Posterior vena cava (tissue), 2 donors: Measurements from ENCODE around the gene RASA4B. TPM values are rescaled to one million over a fixed set of nuclear protein-coding genes. Genes with fewer than 3 reads are reported as not detected.

Experiments
- DNase-seq: peaks from one replicate; pipeline ENCODE4 v3.0.0-alpha.2; 2020; ENCODE audit warnings: low spot score
- intact Hi-C, 2 donors: fragments of 100-400 bp; cut with DNase I; formaldehyde crosslinking; loops; one replicate each; pipeline versions ENCODE4 v1.14.1 to v1.14.2; 2022 to 2023
- microRNA-seq, 2 donors: library from miRNA; unstranded; fragments of <30 nt; microRNA quantifications; one replicate each; pipeline ENCODE4 v1.2.0, GENCODE V29; 2020 to 2021; ENCODE audit warnings: borderline microRNAs expressed in 2 of 2
- total RNA-seq, 2 donors: library from RNA; stranded (reverse); fragmentation: NEBNext Ultra II Directional; extraction: Animal tissue kit (Norgen Biotek cat#: 25700); gene quantifications; one replicate each; pipeline ENCODE4 v1.2.1, GENCODE V29; 2021
- donor health status: DM: yes; HTN: yes; CAD: no.
- donor health status: DM: yes; HTN: yes; CAD: no.

The RASA4B gene
- total RNA-seq, 2 donors from 2014 or later, result 12.1 to 17.6 TPM

DNA sequence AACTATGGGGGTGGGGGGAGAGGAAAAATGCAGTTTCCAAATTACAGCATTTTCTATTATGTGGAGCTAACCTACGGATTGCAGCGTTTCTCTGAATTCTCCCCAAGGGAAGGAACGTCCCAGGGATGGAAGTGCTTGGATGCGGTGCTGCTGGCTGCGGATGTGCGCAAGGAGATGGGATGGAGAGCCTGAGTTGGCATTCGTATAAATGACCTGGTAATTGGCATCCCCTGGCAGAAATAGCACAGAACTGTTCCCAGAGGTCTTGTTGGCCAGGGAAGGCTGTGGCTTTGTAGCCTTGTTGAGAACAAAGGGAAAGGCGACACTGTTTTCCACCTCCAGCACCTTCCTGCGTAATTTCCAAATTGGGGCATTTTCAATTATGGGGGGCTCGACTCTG, 81.5 kb downstream of the RASA4B start:
- no peak for DNase-seq
- intact Hi-C loops, result no loop called here

DNA sequence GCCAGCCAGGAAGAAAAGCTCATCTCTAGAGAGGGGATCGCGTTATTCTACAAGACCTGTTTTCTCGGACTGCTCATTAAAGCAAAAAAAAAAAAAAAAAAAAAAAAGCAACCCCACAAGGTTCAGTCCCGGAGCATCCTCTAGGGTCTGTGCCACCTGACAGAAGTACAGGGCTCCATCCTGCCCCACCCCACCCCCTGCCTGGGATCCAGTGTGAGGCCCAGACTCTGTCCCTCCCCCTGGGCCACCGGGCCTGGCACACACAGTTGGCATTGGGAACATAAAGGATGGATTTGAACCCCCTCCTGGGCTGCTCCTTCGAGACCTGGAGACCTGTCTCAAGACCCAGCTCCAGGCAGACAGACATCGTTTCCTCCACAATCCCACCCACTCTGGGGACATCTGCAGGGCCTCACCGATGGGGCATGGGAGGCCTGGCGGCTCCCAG, 83.5 kb downstream of the RASA4B start:
- no peak for DNase-seq
- intact Hi-C loops, result no loop called here

DNA sequence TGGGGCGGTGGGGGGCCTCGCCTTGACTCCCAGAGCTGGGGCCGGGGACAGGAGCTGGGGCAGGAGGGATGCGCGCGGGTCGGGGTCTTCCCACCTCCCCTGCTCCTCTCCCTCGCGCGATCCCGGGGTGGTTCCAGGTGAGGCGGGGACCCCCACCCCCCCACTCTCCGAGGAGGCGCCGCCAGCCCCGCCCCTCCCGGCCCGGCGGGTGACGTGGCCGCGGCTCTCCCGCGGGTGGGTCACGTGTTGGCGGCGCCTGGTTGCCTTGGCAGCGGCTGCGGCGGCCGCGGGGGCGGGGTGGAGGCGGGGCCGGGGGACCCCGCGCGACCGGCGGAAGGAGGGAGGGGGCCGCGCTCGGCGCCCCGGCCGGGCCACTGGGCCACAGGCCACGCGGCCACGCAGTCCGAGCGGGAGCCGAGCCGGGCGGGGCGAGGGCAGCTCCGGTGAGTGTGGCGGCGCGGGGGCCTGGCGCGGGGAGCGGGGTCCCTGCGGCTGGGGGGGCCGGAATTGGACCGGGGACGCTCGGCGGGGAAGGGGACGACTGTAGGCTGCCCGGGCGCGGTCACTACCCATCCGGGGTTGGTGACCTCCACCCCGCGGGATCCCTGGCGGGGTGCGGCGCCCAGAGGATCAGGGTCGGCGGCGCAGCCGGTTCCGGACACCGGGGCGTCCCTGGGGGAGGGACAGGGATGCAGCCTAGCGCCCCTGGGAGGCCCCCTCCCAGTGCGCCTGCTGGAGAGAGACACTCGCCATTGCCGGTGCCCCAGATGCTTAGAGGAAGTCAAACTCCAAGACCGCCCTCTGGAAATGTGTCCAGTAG, 84.1 kb downstream of the RASA4B start, which contains the start of gene ORAI2:
ORAI2 (plus strand) TSS at position 357 of the 820 bp plus-strand sequence. CDS start 5,382 bp downstream, outside the sequence.
- intact Hi-C loops, result no loop called here
- peak; percentile 94 for DNase-seq

Small RNAs within 50 kb of the gene (microRNA-seq; reads per million reads assigned to microRNA genes)
- gene MIR4467 (0 reads per million in 2 donors), gene MIR5090 (1.3 to 1.6 reads per million in 2 donors)

Other genes starting within 250 kb of the RASA4B start
- 1 to 10 TPM; 2.7 to 4.6 TPM for gene SH2B2, start 230.9 kb downstream of the RASA4B start, total RNA-seq
- gene SPDYE6, start 161.3 kb downstream of the RASA4B start, total RNA-seq, result not detected
- 10 to 100 TPM; 13.8 to 13.9 TPM for gene PRKRIP1, start 121.4 kb downstream of the RASA4B start, total RNA-seq
- 10 to 100 TPM; 13.0 to 17.5 TPM for gene ORAI2, start 84.2 kb downstream of the RASA4B start, total RNA-seq
- gene ALKBH4, start 52.9 kb downstream of the RASA4B start, total RNA-seq, result 1 to 10 TPM; 6.4 to 6.8 TPM
- gene LRWD1, start 52.8 kb downstream of the RASA4B start, total RNA-seq, result 1 to 10 TPM; 6.6 to 9.2 TPM
- 10 to 100 TPM; 35.0 to 40.3 TPM for gene POLR2J, start 38.9 kb downstream of the RASA4B start, total RNA-seq
- 10 to 100 TPM in 1 of 2 donors, 1 to 10 TPM in 1; 9.8 to 13.7 TPM for gene UPK3BL2, start 25.9 kb upstream of the RASA4B start, total RNA-seq
- gene SPDYE2, start 33.4 kb upstream of the RASA4B start, total RNA-seq, result not detected
- 10 to 100 TPM; 21.9 to 32.0 TPM for gene POLR2J3, start 54.8 kb upstream of the RASA4B start, total RNA-seq
- gene RASA4, start 99.0 kb upstream of the RASA4B start, total RNA-seq, result 10 to 100 TPM; 47.1 to 47.9 TPM
- 1 to 10 TPM; 6.5 to 9.0 TPM for gene UPK3BL1, start 125.0 kb upstream of the RASA4B start, total RNA-seq
- gene SPDYE2B, start 132.5 kb upstream of the RASA4B start, total RNA-seq, result not detected
- gene POLR2J2, start 153.9 kb upstream of the RASA4B start, total RNA-seq, result 1 to 10 TPM; 5.2 to 7.5 TPM
- gene FAM185A, start 231.2 kb upstream of the RASA4B start, total RNA-seq, result 1 to 10 TPM; 5.2 to 8.0 TPM